Measurements from ENCODE around the gene HS2ST1. TPM values are rescaled to one million over a fixed set of nuclear protein-coding genes. Genes with fewer than 3 reads are reported as not detected.
"Not testable (repeated sequence)": the region's sequence is repeated elsewhere in the genome, so short reads cannot be mapped to it uniquely, and the experiment has no call there.

HS2ST1 gene
- total and polyA plus RNA-seq, 2 experiments from 2014 or later, result 10.1 to 15.2 TPM

- 94 to 100% methylated on average over 1 of the region's 1 CpG for WGBS, 2 experiments (ENCODE audit: low coverage in 1 of 2, low lambda C conversion rate in 2 of 2, missing lambda C conversion rate in 2 of 2)
- no peaks in the 10 kb centered on the region for H3K9me3 ChIP-seq (ENCODE audit: low read depth)
- H3K4me1 ChIP-seq (ENCODE audit: insufficient read depth), result no peaks in the 10 kb centered on the region
These were observed 90.4 kb downstream of the HS2ST1 start for GRCh38 chr1:87004857-87005256.

GRCh38 chr1:87007323-87007722 is 92.9 kb downstream of the HS2ST1 start:
- TF ChIP-seq EZH2phosphoT487 (IDR thresholded peaks at IDR 0.05; ENCODE audit: insufficient read depth, low read depth) (no peak), EZH2 (IDR thresholded peaks at IDR 0.05; ENCODE audit: insufficient read depth, poor library complexity, severe bottlenecking) (no peak)
- Histone ChIP-seq H3K9ac (no peak overlapping the region), H3K27ac (no peak overlapping the region), H4K20me1 (ENCODE audit: insufficient read depth) (no peaks in the 10 kb centered on the region), H3K79me2 (ENCODE audit: insufficient read depth) (no peaks in the 10 kb centered on the region), H3F3A (ENCODE audit: insufficient read depth) (no peaks in the 10 kb centered on the region), H3K4me1 (ENCODE audit: insufficient read depth) (no peaks in the 10 kb centered on the region), H3K27me3 (replicated peaks; ENCODE audit: insufficient read depth) (no peaks in the 10 kb centered on the region), H3K36me3 (ENCODE audit: low read depth) (no peaks in the 10 kb centered on the region), H2AFZ (no peak overlapping the region), H3K9me2 (ENCODE audit: insufficient read depth) (no peaks in the 10 kb centered on the region), H3K4me2 (ENCODE audit: unreplicated experiment) (no peak overlapping the region), H3K9me3 (ENCODE audit: low read depth) (no peaks in the 10 kb centered on the region), H3K4me3 (no peak overlapping the region)
- in situ Hi-C loops (cut with MboI), result no loop called here
- DNase-seq, result no peak
- WGBS, 2 experiments (ENCODE audit: low coverage in 1 of 2, low lambda C conversion rate in 2 of 2, missing lambda C conversion rate in 2 of 2), result 87 to 94% methylated on average over 1 of the region's 1 CpG

More at GRCh38 chr1:87004857-87005256, 90.4 kb downstream of the HS2ST1 start:
- Histone ChIP-seq H3K9me2 (ENCODE audit: insufficient read depth) (no peaks in the 10 kb centered on the region), H3F3A (ENCODE audit: insufficient read depth) (no peaks in the 10 kb centered on the region), H3K4me2 (ENCODE audit: unreplicated experiment) (no peak overlapping the region), H3K9ac (no peak overlapping the region), H3K27me3 (replicated peaks; ENCODE audit: insufficient read depth) (no peaks in the 10 kb centered on the region), H3K4me3 (no peak overlapping the region), H3K36me3 (ENCODE audit: low read depth) (no peaks in the 10 kb centered on the region), H3K79me2 (ENCODE audit: insufficient read depth) (no peaks in the 10 kb centered on the region), H4K20me1 (ENCODE audit: insufficient read depth) (no peaks in the 10 kb centered on the region), H3K27ac (no peak overlapping the region), H2AFZ (no peak overlapping the region)
- no peak for TF ChIP-seq EZH2phosphoT487 (IDR thresholded peaks at IDR 0.05; ENCODE audit: insufficient read depth, low read depth)
- no peak for TF ChIP-seq EZH2 (IDR thresholded peaks at IDR 0.05; ENCODE audit: insufficient read depth, poor library complexity, severe bottlenecking)
- no peak for DNase-seq
- in situ Hi-C loops (cut with MboI), result no loop called here

GRCh38 chr1:87013385-87013784 is 99.0 kb downstream of the HS2ST1 start:
- H3K36me3 ChIP-seq (ENCODE audit: low read depth); in situ Hi-C loops (cut with MboI); H3K27ac ChIP-seq; H4K20me1 ChIP-seq (ENCODE audit: insufficient read depth); H3K9me2 ChIP-seq (ENCODE audit: insufficient read depth); H3K4me1 ChIP-seq (ENCODE audit: insufficient read depth); H3K9me3 ChIP-seq (ENCODE audit: low read depth); H3K4me2 ChIP-seq (ENCODE audit: unreplicated experiment); H3F3A ChIP-seq (ENCODE audit: insufficient read depth); H3K27me3 ChIP-seq (replicated peaks; ENCODE audit: insufficient read depth); H3K9ac ChIP-seq; DNase-seq; H3K79me2 ChIP-seq (ENCODE audit: insufficient read depth); H2AFZ ChIP-seq; H3K4me3 ChIP-seq: not testable (repeated sequence)

- Histone ChIP-seq H3K79me2 (ENCODE audit: insufficient read depth) (no peaks in the 10 kb centered on the region), H2AFZ (no peak overlapping the region), H3K9ac (no peak overlapping the region), H3K9me2 (ENCODE audit: insufficient read depth) (no peaks in the 10 kb centered on the region), H4K20me1 (ENCODE audit: insufficient read depth) (no peaks in the 10 kb centered on the region), H3K4me1 (ENCODE audit: insufficient read depth) (no peaks in the 10 kb centered on the region), H3K9me3 (ENCODE audit: low read depth) (no peaks in the 10 kb centered on the region), H3K4me3 (no peak overlapping the region), H3F3A (ENCODE audit: insufficient read depth) (no peaks in the 10 kb centered on the region), H3K36me3 (ENCODE audit: low read depth) (no peaks in the 10 kb centered on the region), H3K27ac (no peak overlapping the region), H3K27me3 (replicated peaks; ENCODE audit: insufficient read depth) (no peaks in the 10 kb centered on the region), H3K4me2 (ENCODE audit: unreplicated experiment) (no peak overlapping the region)
- TF ChIP-seq EZH2 (IDR thresholded peaks at IDR 0.05; ENCODE audit: insufficient read depth, poor library complexity, severe bottlenecking), result no peak
- no peak for TF ChIP-seq EZH2phosphoT487 (IDR thresholded peaks at IDR 0.05; ENCODE audit: insufficient read depth, low read depth)
- in situ Hi-C loops (cut with MboI), result no loop called here
- 23 to 24% methylated on average over 4 of the region's 4 CpGs for WGBS, 2 experiments (ENCODE audit: low coverage in 1 of 2, low lambda C conversion rate in 2 of 2, missing lambda C conversion rate in 2 of 2)
- DNase-seq, result peak; percentile 12
These were observed 103.7 kb downstream of the HS2ST1 start for GRCh38 chr1:87017998-87018672.

- Histone ChIP-seq H3K4me1 (ENCODE audit: insufficient read depth) (no peaks in the 10 kb centered on the region), H3K9me3 (ENCODE audit: low read depth) (no peaks in the 10 kb centered on the region), H3K27me3 (replicated peaks; ENCODE audit: insufficient read depth) (no peaks in the 10 kb centered on the region), H3K27ac (no peak overlapping the region), H3F3A (ENCODE audit: insufficient read depth) (no peaks in the 10 kb centered on the region), H2AFZ (no peak overlapping the region), H3K4me3 (no peak overlapping the region), H4K20me1 (ENCODE audit: insufficient read depth) (no peaks in the 10 kb centered on the region), H3K9me2 (ENCODE audit: insufficient read depth) (no peaks in the 10 kb centered on the region), H3K9ac (no peak overlapping the region), H3K79me2 (ENCODE audit: insufficient read depth) (no peaks in the 10 kb centered on the region), H3K36me3 (ENCODE audit: low read depth) (no peaks in the 10 kb centered on the region), H3K4me2 (ENCODE audit: unreplicated experiment) (no peak overlapping the region)
- WGBS, 2 experiments (ENCODE audit: low coverage in 1 of 2, low lambda C conversion rate in 2 of 2, missing lambda C conversion rate in 2 of 2), result 46 to 55% methylated on average over 1 of the region's 1 CpG
- TF ChIP-seq EZH2 (IDR thresholded peaks at IDR 0.05; ENCODE audit: insufficient read depth, poor library complexity, severe bottlenecking) (no peak), EZH2phosphoT487 (IDR thresholded peaks at IDR 0.05; ENCODE audit: insufficient read depth, low read depth) (no peak)
- DNase-seq, result no peak
- in situ Hi-C loops (cut with MboI), result no loop called here
These were observed 108.9 kb downstream of the HS2ST1 start for GRCh38 chr1:87023326-87023725.

Data from GM23248 (cell line).